Measurements from ENCODE around the gene OR10G2.
A peak's percentile ranks its signal among the peaks of the same experiment; 100 is the strongest.
"Not testable (repeated sequence)": the region's sequence is repeated elsewhere in the genome, so short reads cannot be mapped to it uniquely, and the experiment has no call there.

OR10G2 gene

GRCh38 chr14:21634840-21635239, at the start of gene OR10G2:
TSS of gene OR10G2 (minus strand) at chr14:21634940. CDS start at chr14:21634842, 98 bp downstream.
- DNase-seq = no peak

GRCh38 chr14:21680072-21680471, 45.3 kb upstream of the OR10G2 start:
- DNase-seq = no peak

- no peak for DNase-seq
Measured at GRCh38 chr14:21675566-21675965, 40.8 kb upstream of the OR10G2 start.

GRCh38 chr14:21673718-21674117, 39.0 kb upstream of the OR10G2 start, which contains the start of gene OR4E1:
TSS of gene OR4E1 (minus strand) at chr14:21673818. CDS start at chr14:21670935, 2,883 bp downstream.
- no peak for DNase-seq

GRCh38 chr14:21672116-21672515, 37.4 kb upstream of the OR10G2 start:
- no peak for DNase-seq

- no peak for DNase-seq
Measured at GRCh38 chr14:21671371-21671770, 36.6 kb upstream of the OR10G2 start.

GRCh38 chr14:21669284-21669683, 34.5 kb upstream of the OR10G2 start:
- DNase-seq = no peak

GRCh38 chr14:21668377-21668776, 33.6 kb upstream of the OR10G2 start:
- DNase-seq = no peak

- DNase-seq = no peak
Measured at GRCh38 chr14:21656980-21657379, 22.2 kb upstream of the OR10G2 start.

GRCh38 chr14:21654215-21654614, 19.5 kb upstream of the OR10G2 start:
- DNase-seq = no peak

GRCh38 chr14:21653331-21653885, 18.7 kb upstream of the OR10G2 start, which contains the start of gene OR4E2:
TSS of gene OR4E2 (plus strand) at chr14:21653835. CDS start at chr14:21665083, 11,248 bp downstream.
- no peak for DNase-seq

GRCh38 chr14:21652209-21652808, 17.6 kb upstream of the OR10G2 start:
- DNase-seq = peak; percentile 3

- DNase-seq = no peak
Measured at GRCh38 chr14:21647380-21647779, 12.6 kb upstream of the OR10G2 start.

- DNase-seq = no peak
Measured at GRCh38 chr14:21643407-21643806, 8.7 kb upstream of the OR10G2 start.

GRCh38 chr14:21642683-21643082, 7.9 kb upstream of the OR10G2 start:
- no peak for DNase-seq

GRCh38 chr14:21631084-21631483, 3.7 kb downstream of the OR10G2 start:
- peak; percentile 18 for DNase-seq

- DNase-seq = not testable (repeated sequence)
Measured at GRCh38 chr14:21630503-21630902, 4.2 kb downstream of the OR10G2 start.

- no peak for DNase-seq
Measured at GRCh38 chr14:21626491-21627230, 8.1 kb downstream of the OR10G2 start.

- no peak for DNase-seq
Measured at GRCh38 chr14:21617614-21618013, 17.1 kb downstream of the OR10G2 start.

- no peak for DNase-seq
Measured at GRCh38 chr14:21614240-21614639, 20.5 kb downstream of the OR10G2 start.

- no peak for DNase-seq
Measured at GRCh38 chr14:21612324-21612723, 22.4 kb downstream of the OR10G2 start.

- DNase-seq = not testable (repeated sequence)
Measured at GRCh38 chr14:21602181-21602580, 32.6 kb downstream of the OR10G2 start.

GRCh38 chr14:21589317-21589716, 45.4 kb downstream of the OR10G2 start:
- no peak for DNase-seq

Measured in DMS153 (cell line).